GM18868 (cell line): ENCODE data around the gene ACAT2.
"Not testable (repeated sequence)": the region's sequence is repeated elsewhere in the genome, so short reads cannot be mapped to it uniquely, and the experiment has no call there.

ENCODE experiments used
- ATAC-seq: cut with Tn5 transposase; IDR thresholded peaks from one replicate; pipeline ENCODE4 v1.9.1; 2021; ENCODE audit warnings: mild to moderate bottlenecking, moderate library complexity; ENCODE audit not compliant: unreplicated experiment

The ACAT2 gene

DNA sequence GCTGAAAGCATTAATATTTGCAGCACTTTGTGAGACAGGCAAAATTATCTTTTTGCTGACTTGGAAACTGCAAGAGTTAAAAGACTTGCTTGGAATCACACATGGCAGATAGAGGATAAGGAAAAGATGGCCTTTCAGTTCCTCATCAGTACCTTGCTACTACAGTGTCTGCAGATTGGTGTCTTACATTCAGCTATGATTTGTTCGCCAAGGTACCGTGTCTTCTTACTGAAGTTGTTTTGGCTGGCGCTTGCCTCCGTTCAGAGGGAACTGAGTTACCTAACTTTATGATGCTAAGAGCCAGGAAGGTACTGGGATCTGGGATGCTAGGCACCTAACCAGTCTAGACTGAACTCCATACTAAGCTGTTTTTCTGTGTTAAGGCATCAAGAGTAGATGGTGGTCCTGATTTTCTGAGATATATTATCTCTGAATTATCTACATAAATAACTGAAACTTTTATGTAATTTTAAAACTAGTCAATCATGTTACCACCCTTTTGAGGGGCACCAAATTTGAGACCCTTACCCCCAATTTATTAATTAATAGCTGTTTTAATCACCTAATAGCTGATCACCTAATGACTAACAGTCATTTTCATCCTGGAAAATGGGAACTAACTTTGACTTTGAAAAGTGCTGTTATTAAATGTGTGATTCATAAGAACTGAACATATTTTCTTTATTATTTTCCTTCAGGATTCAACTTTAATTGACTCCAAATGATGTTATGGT is 32.1 kb upstream of the ACAT2 start:
- ATAC-seq: peak; percentile 26

DNA sequence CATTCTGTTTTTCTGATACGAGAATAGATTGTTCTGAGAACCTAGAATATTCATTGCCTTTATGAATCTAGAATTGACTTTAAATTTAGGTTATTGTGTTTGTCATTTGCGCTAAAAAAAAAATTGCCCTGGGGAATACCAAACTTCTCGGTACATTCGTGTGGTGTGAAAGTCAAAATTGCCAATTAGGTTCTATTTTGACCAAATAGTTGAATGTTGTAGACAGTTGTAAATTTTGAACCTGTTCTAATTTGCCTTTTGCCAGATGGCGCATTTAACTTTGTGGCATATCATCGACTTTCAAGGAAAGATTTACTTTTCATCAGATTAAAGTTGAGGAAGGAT is 31.5 kb upstream of the ACAT2 start:
- ATAC-seq: no peak

DNA sequence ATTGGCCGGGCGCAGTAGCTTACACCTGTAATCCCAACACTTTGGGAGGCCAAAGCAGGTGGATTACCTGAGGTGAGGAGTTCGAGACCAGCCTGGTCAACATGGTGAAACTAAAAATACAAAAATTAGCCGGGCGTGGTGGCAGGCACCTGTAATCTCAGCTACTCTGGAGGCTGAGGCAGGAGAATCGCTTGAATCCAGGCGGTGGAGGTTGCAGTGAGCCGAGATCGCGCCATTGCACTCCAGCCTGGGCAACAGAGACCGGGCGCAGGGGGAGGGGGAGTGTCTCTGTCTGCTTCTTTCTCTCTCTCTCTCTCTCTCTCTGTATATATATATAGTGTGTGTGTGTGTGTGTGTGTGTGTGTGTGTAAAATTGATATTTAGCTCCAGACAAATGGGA is 29.3 kb upstream of the ACAT2 start:
- not testable (repeated sequence) for ATAC-seq

DNA sequence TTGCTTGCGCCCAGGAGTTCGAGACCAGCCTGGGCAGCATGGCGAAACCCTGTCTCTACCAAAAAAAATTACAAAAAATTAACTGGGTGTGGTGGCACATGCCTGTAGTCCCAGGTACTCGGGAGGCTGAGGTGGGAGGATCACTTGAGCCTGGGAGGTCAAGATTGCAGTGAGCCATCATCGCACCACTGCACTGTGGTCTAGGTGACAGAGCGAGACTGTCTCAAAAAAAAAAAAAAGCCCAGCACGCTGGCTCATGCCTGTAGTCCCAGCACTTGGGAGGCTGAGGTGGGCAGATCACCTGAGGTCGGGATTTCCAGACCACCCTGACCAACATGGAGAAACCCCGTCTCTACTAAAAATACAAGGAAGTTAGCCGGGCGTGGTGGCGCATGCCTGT is 28.4 kb upstream of the ACAT2 start:
- ATAC-seq: not testable (repeated sequence)

DNA sequence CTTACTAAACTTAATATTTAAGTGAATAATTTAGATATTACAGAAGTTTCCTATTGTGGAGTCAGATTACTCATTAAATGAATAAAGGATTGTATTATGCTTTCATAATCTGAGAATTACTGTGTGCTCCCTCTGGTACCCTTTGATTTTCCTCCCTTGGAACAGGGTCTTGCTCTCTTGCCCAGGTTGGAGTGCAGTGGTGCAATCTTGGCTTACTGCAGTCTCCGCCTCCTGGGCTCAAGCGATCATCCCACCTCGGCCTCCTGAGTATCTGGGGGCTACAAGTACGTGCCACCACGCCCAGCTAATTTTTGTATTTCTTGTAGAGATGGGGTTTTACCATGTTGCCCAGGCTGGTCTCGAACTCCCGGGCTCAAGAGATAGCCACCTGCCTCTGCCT is 24.9 kb upstream of the ACAT2 start:
- no peak for ATAC-seq

DNA sequence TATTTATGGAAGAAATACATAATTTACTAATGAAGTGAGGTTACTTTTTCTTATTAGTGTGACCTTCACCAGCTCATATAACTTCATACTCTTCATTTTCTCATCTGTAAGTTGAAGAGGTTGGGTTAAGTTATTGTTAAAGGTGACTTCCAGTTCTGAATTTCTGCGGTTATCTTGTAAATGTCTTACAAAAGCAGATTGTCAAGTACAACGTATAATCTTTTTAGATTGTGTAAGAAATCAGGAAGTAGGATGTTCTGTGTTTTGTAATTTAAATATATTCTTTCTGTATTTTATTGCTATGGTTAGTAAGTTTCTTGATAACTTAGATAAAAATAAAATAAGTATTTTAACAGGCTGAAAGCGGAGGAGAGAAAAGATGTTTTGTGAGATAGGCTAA is 22.5 kb upstream of the ACAT2 start:
- no peak for ATAC-seq

DNA sequence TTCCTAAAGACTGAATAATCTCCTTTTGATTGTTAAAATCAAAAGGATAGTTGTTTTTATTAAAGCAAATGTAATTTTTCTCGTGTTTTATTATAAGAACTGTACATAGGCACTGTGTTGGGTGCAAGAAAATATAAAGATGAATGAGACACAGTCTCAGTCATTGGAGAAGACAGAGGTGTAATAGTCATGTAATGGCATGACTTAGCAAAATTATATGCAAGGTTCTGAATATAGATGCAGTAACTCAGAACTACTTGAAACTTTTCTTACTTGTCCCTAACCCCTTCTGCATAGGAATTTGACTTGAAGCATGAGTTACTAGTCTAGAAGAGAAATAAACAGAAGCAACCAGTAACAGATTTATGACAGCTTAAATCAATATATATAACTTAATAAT is 19.7 kb upstream of the ACAT2 start:
- ATAC-seq: no peak

DNA sequence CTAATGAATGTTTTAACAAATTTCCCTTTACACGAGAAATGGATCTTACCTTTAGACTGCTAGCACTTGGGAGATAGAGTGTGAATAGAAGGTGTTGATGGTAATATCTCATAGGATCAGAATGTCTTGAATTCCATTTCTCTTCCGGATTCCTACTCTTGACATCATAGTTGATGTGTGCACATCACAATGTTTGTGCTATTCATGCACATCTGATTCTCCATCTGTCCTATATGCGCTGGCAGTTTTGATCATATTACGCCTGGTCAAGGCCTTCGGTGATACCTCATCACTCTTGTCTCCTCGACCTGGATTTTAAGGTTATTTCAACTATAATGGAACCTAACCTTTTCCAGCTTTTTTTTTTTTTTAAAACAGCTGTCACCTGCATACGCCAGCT is 16.8 kb upstream of the ACAT2 start:
- ATAC-seq: no peak

DNA sequence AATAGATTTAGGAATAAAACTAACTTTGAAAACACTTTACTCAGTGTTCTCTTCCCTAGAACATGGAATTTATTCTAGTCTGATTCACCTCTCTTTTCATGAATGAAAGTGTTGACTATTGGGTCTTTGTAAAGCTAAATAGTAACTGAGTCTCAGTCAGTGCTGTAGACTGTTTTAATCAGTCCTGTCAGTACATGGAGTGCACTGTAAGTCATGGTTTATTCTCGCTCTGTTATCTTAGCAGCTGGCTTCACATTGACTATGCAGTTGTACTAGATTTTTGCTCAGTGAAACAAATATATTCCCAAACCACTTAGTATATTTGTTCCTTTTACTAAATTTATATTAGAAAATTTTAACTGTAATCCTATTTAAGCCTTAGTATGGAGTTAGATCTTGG is 15.1 kb upstream of the ACAT2 start:
- ATAC-seq: no peak

DNA sequence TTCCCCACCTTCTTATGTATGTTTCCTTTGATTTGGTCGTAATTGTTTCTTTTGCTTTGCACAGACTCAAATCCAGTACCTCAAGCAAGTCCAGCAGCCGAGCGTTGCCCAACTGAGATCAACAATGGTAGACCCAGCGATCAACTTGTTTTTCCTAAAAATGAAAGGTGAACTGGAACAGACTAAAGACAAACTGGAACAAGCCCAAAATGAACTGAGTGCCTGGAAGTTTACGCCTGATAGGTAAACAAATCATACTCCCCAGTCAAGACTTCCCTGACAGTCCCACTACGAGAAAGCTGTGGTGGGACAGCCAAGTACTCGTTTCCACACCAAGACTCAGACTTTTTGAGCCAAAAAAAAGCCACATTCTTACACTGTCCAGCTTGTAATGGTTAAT is 13.7 kb upstream of the ACAT2 start:
- not testable (repeated sequence) for ATAC-seq

DNA sequence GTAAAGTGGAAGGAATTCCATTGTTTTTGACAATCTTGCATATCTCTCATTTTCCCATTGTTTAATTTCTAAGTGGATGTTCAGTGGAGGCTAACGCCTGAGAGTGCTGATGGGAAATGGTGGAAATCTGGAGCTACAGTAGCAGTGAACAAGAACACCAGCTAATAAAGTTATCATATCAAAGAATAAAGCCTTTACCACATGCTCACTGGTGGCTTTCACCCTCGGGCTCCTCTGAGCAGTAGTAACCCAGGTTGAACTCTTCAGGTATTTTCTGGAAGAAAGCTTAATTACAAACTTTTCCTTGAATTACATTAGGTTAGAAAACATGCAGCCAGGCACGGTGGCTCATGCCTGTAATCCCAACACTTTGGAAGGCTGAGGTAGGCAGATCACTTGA is 10.4 kb upstream of the ACAT2 start:
- ATAC-seq: no peak

DNA sequence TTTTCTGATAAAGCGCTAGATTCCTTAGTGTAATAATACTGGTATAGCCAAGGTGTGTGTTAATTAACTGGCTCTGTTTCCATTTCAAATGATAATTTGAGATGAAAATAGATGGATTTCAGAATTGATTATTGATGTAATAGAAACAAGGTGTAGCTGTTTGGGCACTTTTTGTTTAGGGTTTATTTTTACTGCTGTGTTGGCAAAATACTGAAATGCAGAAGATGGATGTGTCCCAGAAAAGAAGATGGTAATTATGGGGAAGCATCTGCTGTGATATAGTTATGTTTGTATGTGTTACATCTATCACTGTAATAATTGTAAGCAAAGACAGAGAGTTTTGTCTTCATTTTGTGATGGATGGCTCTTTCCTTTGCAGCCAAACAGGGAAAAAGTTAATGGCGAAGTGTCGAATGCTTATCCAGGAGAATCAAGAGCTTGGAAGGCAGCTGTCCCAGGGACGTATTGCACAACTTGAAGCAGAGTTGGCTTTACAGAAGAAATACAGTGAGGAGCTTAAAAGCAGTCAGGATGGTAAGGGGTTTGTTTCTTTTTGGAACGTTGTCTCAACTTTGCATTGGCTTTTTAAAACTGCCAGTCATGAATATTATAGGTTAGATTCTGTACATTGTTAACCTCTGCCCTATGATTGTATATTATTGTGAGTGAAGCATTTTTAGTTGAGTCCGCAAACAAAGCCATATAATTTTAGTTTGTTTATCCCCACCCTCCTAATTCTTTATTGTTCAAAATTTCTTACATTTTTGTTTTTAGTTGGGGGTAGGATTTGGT is 8.6 kb upstream of the ACAT2 start:
- ATAC-seq: no peak

DNA sequence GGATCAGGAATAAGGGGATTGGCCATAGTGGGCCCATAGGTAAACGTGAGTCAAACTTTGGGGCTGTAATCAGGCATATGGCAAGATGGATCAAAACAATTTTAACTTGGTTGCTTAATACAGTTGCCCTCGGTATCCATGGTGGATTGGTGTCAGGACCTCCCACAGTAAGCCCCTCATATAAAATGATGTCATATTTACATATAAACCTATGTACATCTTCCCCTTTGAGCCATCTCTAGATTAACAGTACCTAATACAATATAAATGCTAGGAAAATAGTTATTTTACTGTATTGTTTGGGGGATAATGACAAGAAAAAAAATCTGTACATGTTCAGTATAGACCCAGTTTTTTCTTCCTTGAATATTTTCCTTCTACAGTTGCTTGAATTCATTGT is 7.4 kb upstream of the ACAT2 start:
- no peak for ATAC-seq

DNA sequence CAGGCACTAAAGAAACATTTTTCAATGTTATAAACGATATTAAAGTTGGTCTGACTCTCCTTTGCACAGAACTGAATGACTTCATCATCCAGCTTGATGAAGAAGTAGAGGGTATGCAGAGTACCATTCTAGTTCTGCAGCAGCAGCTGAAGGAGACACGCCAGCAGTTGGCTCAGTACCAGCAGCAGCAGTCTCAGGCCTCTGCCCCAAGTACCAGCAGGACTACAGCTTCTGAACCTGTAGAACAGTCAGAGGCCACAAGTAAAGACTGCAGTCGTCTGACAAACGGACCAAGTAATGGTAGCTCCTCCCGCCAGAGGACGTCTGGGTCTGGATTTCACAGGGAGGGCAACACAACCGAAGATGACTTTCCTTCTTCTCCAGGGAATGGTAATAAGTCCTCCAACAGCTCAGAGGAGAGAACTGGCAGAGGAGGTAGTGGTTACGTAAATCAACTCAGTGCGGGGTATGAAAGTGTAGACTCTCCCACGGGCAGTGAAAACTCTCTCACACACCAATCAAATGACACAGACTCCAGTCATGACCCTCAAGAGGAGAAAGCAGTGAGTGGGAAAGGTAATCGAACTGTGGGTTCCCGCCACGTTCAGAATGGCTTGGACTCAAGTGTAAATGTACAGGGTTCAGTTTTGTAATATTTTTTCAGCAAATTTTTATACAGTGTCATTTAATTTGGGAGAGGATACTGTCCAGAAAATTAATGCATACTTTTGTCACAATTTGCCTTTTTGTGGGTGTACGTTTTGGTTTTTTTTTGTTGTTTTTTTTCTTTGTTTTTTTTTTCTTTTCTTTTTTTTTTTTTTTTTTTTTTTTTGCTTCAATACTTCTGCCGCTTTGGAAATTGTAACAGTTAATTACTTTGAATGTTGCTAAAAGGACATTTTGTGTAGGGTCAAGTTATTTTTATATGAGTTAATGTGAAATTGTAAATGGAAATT is 6.6 kb upstream of the ACAT2 start:
- no peak for ATAC-seq

DNA sequence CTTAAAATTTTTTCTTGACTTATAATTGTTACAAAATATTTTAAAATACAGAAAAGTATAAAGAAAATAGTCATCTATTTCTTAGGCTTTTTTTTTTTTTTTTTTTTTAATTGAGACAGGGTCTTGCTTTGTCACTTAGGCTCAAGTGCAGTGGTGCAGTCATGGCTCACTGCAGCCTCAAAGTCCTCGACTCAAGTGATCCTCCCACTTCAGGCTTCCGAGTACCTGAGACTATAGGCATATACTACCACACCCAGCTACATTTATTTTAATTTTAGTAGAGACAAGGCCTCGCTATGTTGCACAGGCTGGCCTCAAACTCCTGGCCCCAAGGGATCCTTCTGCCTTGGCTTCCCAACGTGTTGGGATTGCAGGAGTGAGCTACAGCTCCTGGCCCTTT is 5.3 kb upstream of the ACAT2 start:
- ATAC-seq: no peak

DNA sequence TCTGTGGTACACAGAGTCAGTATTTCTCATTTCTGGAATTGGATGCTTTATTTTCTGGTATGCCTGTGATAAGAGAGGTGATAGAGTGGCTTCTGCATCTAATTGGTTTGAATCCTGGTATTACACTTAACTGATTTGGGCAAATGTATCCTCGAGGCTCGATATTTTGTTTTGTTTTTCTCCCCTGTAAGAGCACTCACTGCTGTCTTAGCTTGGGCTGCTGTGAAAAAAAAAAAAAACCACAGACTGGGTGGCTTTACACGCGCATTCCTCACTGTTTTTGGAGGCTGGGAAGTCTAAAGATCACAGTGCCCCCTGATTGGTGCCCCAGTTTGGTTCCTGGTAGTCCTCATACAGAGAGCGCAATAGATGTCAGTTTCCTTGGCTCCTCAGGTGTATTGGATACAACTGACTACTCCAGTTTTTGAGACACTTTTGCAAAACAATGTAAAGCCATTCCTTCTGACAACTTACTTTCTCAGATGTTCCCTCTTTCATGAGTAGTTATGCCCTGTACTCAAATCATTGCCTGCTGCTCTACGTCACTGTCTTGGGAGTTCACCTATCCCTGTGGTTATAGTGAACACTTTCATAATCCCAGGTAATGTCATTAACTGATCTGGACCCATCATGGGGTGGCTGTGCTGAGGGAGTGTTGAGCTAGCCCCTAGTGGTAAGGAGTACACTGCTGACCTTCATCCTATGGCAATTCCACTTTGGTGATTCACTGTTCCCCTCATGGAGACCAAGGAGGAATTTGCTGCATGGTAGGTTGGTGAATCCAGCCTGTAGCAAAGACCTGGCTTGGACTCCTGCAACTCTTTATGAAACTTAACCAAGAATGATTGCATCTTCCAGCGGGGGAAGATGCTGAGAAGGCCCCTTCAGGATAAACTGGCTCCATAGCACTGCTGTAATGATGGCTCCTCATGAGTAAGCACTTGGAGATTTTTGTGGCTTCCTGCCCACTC is 3.5 kb upstream of the ACAT2 start:
- ATAC-seq: no peak

DNA sequence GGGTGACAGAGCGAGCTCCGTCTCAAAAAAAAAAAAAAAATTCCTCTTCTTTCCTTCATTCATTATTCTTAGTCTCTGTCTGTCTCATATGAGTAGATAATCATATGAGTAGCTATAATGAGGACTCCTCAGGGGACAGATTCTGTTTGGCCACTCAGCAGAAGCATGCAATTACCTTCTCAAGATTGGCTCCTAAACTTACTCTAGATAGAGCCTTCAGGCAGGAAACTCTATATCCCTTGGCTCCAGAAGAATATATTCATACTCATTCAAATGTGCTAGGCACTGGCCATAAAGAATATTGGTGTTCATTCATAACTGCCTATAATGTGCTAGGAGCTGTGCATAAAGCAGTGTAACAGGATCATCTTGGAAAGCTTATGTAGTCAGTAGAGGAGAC is 2.2 kb upstream of the ACAT2 start:
- ATAC-seq: no peak

DNA sequence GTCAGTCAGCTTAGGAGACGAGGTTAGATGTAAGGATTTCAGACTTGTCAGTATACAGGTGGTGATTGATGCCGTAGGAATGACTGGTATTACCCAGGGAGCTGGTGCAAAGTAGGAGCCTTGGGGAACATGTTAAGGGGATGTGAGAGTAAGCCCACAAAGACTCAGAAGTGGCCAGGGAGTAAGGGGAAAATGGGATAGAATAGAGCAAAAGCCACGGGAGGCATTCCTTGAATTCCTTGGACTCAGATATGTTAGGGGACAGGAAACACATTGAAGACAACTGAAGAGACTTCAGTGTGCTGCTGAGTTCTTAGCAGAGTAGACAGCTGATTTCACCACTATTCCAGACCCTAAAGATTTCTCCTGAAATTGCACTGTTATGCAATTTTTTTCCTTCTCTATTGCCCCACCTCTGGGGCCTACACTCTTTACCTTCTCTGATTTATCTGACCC is 1.2 kb upstream of the ACAT2 start:
- no peak for ATAC-seq

DNA sequence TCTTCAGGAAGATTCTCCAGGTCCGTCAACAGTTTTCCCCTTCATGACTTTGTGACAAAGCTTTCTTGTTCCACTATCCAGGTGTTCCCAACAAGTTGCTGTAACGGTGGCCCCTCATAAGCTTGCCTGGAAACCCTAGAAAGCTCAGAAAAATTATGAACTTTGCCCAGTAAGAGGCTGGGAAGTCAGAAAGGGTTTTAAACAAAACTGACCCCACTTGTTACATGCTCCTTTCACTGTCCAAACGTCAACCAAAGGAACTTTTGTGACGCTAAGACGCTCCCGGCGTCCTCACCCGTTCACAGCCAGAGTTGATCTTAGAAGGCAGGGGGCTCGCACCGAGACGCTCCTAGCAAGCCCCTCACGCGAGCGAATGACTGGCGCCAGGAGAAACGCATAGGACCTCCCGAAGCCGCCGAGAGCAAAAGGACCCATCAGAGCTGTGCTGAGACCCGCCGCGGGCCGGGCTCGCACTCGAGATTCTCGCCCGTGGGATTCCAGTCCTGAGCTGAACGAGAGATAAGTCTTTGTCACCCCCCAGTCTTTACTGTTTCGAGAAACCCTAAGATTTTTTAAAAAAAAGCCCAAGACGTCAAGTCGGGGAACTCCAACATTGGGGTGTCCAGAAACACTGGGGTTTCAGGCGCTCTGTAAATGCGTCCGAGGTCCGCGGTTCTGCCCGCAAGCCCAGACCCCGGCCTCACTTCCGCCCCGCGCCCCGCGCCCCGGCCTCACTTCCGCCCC is 544 bp upstream of the ACAT2 start:
- peak; percentile 2 for ATAC-seq
